HG02852 (cell line): ENCODE data around the gene YBX1.

Source experiments
- ATAC-seq: cut with Tn5 transposase; IDR thresholded peaks from one replicate; pipeline ENCODE4 v1.9.1; 2021; ENCODE audit warnings: mild to moderate bottlenecking, moderate library complexity; ENCODE audit not compliant: unreplicated experiment

The YBX1 gene

DNA sequence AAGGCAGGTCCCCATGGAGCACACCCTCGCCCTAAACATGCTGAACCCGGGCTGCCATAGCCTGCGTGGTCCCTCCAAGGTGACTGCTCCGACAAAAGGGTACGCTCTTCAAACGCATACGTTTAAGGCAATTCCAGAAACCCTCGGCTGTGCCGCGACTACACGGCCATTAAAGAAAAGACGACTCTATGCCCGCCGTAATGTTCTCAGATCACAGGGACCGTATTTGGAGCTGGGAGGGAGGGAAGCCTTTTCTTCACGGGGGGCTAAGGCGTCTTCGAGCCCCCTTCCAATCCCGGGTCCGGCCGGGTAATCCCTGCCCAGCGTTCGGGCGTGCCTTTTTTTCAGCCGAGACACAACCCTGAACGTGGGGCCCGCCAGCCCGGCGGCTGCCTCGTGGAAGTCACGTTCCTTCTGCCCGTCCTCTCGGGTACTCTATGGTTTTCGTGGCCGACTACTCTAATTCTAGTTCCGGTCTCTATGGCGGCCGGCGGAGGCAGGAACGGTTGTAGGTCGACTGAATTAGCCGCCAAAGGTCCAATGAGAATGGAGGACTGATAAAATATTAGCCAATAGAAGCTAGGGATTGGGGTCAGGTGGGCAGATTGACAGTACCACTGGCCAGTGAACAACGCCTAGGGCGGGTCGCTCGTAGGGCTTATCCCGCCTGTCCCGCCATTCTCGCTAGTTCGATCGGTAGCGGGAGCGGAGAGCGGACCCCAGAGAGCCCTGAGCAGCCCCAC is at the start of gene YBX1:
Gene YBX1 (plus strand): TSS at position 678 of the 743 bp plus-strand sequence. CDS start 148 bp downstream, outside the sequence.
- ATAC-seq: peak; percentile 88

DNA sequence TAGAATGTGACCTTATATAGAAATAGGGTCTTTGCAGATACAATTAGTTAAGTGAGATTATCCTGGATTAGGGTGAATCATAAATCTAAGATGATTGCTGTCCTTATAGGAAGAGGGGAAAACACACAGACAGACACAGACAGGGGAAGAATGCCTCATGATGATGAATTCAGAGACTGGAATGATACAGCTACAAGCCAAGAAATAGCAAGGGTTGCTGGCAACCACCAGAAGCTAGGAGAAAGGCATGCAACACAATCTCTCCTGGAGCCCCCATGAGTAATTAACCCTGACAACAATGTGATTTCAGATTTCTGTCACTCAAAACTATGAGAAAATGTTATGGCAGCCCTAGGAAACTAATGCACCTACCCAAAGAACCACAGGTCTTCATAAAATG is 43.1 kb upstream of the YBX1 start:
- no peak for ATAC-seq

DNA sequence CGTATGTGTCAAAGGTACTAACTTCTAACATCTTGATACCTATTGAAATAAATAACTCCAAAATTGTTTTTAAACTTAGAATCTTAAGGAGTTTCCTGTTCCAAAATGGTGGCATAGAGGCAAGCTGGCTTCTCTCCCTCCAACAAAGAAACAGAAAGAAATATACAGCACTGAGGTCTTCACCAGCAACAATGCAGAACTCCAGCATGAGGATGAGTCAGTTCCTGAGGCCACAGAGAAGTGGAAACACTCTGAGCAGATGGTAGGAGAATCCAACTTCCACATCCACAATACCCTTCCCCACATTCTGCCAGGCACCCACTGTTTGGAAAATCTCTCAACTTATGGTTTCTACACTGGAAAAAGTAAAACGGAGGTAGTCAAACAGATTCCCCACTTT is 36.2 kb upstream of the YBX1 start:
- ATAC-seq: no peak

DNA sequence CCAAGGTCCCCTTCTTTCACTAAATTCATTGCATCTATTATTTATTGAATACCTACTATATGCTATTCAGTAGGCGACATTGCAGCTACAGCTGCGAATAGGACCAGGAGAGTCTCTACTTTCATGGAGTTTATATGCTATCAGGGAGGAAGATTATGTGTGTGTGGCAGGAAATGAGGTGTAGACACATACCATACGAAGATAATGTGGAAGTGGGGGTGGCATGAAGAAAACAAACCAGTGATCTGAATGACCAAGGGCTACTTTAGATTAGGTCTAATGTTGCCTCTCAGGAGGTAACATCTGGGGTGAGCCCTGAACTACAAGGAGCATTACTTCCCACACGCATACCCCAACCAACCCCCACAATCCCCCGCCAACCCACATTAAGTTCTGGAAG is 25.0 kb upstream of the YBX1 start:
- no peak for ATAC-seq

DNA sequence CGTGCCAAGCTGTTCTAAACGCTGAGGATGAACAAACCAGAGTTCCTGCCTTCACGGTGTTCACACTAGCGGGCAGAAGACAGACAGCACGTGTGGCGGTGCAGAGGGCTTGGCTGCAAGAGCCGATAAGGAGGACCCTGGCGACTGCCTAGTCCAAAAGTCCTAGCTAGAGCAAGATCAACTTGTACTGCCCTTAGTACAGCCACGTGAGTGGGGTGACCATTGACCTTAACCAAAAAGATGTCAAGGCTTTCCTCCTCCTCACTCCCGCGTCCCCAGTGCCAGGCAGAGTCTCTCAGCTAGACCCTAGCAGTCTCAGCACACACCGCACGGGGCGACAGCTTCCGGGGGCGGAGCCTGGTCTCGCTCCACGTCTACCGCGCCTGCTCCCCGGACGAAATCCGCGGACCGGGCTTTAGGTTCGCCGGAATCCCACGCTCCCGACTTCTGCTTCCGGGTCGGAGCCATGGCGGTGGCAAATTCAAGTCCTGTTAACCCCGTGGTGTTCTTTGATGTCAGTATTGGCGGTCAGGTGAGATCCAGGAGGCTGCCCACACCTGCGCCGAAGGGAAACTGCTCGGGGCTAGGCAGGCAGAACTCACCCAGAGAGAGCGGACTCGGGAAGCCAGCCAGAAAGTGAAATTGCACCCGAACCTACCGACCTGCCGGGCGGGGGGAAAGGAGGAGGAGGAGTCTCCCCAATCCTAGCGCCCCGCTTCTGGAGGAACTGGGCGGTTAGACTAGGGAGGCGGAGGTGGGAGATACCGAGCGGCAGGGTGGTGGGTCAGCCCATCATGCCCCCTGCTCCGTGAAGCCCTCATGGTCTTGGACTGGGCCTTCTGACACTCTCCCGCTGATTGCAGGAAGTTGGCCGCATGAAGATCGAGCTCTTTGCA is 24.0 kb upstream of the YBX1 start, which contains the start of gene PPIH:
Gene PPIH (plus strand): TSS at position 443 of the 896 bp plus-strand sequence. CDS start 24 bp downstream, at position 467.
- peak; percentile 92 for ATAC-seq

DNA sequence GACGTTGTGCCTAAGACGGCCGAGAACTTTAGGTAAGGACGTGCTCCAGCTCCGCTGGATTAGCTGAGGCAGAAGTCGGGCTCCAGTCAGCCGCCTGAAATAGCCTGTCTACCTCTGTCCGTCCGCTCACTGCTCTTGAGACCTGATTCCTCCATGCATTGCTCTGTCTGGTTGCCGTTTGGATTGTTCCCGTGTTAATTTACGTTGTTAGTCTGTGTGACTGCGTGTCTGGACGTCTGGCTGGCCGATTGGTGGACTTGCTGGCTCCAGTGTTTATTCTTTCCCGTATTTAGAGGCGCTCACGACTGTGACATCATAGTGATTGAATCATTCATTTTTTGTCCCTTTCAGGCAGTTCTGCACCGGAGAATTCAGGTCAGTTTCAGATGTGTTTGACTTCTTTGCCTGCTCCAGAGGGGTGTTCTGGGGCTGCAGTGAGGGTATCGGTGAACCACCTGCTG is 23.3 kb upstream of the YBX1 start:
- ATAC-seq: peak; percentile 4

DNA sequence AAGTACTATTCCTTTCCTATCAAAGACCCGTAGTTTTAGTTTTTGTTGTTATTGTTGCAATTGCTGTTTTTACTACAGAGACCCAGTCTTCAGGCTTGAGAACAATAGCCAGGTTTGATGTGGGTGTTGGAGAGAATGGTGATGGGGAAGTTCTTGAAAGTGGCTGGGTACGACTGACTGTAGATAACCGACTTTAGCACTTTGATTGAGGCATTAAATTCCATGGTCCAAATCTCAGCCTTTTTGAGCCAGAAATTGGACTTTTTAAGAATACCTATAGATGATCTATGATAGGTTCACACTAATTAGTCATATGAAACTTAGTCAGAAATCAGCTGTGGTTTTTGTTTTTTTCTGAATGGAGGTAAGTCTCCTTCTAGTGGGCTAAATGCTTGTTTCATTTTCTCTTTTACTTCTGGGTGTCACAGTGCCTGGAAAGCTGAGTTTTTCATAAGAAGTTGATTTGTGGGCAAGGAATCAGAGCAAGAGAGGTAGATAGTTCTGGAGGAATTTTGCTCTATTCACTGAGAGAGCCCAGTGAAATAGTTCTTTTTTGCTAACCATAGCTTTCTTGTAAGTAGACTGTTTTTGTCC is 21.2 kb upstream of the YBX1 start:
- ATAC-seq: no peak

DNA sequence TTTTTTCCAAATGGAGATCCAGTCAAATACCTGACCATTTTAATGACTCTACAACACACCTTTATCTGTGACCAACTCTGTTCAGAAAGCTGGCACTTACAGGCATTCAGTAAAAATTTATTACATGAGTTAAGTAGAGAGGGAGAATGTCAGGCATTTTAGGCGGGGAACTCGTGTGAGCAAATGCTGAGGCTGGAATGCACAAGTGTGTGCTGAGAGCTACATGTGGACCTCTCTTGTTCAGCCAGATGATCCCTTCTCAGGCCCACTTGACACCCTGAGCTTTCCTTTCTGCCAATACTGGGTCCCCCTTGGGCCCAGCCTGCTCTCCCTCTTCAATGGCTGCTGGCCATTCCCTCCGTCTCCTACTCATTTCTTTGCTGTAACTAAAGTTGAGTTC is 12.3 kb upstream of the YBX1 start:
- no peak for ATAC-seq

DNA sequence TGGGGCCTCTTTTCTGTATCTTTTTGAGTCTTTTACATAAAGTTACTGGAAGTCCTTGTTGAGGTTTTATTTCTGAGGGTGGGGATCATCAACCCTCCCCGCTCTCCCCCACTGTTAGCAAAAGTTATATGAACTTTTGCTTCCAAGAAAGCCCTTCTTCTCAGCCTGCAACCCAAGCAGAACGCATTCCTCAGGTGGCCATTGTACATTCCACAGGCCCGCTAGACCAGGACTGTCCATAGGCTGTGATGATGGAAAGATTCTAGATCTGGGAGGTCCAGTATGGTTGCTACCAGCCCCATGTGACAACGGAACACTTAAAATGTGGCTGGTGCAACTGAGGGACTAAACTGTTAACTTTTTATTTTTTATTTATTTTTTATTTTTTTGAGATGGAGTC is 11.8 kb upstream of the YBX1 start:
- no peak for ATAC-seq

DNA sequence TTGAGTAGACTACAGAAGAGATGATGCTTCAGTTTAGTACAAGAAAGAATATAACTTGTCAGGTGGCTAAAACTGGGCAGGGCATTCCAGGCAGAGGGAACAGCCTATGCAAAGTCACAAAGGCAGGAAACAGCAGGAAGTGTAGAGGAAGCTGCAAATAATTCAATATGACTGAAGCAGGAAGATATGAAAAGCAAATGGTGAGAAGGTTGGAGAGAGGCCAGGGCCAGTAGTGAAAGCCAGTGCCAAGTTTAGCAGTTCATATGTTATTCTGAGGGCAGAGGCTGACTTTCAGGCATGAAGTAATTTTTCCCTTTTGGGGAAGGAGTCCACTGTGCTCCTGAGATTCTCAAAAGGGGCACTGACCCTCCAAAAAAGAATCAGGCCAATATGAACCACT is 8.0 kb upstream of the YBX1 start:
- no peak for ATAC-seq

DNA sequence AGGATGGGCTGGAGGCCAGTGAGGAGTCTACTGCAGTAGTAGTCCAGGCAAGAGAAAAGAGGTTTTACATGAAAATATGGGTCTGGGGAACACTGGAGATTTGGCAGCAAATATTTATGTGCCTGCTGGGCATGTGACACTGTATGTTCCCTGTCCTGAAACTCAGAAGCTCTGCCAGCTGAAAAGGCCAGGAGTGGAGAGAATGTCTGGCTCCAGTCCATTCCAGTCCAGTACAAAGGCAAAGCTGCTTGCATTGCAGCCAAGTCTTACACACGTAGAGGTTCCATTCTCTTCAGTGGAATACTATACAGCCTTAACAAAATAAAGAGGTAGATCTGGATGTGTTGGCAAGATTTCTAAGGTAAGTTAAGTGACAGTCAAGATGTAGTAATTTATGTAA is 7.5 kb upstream of the YBX1 start:
- ATAC-seq: no peak

DNA sequence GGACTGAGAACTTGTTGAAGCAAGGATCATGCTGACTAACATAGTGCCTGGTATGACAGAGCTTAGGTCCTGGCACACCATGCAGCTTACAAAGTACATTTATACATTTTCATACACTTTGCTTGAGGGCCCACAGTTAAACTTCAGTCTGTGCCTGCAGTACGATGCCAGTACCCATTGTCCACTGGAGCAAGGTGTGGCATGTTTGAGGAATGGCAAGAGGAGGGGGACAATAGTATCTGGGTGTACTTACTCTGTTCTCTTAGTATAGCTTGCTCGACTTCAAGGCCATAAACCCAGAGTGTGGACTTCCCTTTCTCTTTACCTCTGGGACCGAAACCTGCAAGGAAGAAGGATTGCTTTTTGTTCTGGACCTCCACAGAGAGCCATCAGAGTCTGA is 6.8 kb upstream of the YBX1 start:
- ATAC-seq: no peak

DNA sequence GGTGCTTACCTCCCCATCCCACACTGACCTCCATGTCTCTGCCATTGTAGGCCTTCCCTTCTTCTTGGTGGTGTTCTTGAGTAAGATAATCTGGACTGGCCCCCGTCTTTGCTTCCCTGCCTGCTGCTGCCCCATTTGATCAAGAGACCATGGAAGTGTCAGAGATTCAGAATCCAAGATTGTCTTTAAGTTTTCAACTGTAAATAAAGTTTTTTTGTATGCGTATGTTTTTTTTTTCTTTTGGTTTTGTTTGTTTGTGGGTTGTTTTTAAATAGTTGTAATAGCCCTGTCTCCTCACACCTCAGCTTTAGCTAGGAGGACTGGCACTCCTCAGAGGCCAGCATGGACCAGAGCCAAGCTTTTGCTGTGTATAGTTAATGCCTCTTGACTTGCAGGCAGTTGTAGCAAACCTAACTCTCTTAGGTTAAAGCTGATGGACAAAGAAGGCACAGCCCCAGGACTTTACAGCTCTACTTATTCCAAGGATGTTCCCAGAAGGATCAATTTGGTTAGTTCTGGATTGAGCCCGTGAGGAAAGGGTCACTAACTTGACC is 5.6 kb upstream of the YBX1 start:
- no peak for ATAC-seq

DNA sequence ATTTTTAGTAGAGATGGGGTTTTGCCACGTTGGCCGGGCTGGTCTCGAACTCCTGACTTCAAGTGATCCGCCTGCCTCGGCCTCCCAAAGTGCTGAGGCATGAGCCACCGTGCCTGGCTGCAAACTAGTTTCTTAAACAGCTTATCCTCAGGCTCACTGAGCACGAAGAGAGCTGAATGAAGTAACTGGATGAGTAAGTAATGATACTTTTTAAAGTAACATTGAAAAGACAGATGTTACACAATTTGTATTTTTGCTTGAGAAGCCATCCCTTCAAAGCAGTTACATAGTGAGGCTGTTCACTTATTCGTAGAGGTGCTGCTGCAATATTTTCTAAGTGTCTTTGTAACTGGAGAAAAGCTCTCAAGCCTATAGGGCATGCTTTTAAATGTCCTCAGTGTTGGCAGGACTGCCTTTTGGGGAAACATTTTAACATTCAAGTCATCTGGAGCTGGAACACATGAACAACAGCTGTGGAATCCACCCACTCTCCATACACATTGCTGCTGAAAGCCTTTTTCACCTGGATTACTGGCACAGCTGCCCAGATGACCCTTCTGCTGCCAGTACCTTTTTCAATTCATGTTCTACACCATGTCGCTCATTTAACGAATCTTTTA is 2.7 kb upstream of the YBX1 start:
- ATAC-seq: no peak

DNA sequence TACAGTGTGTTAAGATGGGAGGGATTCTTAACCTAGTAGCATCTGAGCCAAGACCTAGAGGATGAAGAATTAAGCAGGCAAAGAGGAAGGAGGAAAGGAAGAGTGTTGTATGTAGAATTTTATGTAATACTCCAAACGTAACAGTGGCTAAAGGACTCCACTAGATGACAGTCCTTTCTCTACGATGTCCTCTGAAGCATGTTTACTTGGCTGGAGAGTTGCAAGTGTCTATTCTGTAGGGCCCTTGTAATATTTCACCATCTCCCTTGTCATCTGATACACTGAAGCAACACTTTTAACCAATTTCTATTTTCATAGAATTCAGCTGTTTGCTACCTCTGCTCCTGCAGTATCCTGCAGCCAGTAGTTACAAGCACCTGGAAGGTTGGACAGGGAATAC is 2.2 kb upstream of the YBX1 start:
- no peak for ATAC-seq

DNA sequence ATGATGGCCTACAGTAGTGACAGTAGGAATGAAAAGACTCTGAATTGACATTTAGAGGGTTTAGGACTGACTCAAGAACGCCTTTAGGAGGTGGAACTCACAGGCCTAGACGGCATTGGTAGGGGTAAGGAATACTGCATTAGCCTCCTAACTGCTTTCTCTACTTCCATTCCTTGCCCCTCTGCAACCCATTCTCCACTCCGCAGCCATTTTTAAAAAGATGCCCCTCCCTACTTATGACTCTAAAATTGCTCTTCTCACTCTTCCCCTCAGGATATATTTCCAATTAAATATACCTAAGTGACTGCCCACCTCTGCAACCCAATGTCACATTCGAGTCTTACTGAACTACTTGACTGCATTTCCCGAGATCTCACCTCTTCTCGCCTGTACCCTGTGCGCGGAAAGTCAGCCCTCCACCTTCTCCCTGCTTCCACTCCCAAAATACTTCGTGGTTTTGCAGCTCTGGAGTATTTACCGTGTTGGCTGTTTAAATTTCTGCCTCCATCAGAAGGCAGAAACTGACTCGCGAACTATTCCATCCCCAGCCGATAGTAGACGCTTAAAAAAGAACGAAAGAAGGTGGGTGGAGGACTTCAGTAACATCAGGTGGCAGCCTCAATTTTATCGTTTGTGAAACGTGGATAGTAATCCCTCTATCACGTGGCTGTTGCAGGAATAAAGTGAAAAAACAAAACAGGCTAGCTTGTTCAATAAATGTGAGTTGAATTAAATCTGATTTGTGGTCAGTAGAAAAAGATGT is 1.1 kb upstream of the YBX1 start:
- no peak for ATAC-seq

DNA sequence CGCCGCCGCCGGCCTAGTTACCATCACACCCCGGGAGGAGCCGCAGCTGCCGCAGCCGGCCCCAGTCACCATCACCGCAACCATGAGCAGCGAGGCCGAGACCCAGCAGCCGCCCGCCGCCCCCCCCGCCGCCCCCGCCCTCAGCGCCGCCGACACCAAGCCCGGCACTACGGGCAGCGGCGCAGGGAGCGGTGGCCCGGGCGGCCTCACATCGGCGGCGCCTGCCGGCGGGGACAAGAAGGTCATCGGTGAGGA is 193 bp downstream of the YBX1 start:
- peak; percentile 26 for ATAC-seq

DNA sequence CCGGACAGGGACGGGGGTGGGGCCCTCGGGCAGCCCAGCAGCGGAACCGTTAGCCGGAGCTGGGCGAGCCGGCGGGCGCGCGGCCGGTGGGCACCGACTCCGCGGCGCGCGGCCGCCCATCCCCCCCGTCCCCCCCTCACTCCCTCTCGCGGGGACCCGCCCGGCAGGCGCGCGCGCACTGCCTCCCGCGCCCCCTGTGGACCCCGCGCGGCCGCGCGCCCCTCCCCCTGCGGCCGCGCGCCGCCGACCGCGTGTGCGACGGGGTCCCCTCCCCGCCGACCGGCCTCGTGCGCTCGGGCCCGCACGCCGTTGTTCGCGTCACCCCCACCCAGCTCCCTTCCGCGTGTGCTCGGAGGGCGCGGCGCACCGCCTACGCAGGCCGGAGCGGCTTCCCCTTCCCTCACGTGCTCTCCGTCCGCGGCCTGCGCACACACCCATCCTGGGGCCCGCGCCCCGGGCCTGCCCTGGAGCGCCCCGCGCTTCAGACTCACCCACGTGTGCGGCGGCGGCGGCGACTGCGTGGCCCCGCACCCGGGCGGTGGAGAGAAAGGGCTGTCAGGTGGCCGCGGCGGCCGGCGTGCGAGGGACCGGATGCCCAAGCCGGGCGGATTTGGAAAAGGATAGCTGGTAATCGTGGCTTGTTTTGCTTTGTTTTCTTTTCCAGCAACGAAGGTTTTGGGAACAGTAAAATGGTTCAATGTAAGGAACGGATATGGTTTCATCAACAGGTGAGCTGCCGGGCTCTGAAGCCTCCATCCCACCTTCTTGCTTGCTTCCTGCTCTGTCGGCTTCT is 717 bp downstream of the YBX1 start:
- peak; percentile 49 for ATAC-seq

DNA sequence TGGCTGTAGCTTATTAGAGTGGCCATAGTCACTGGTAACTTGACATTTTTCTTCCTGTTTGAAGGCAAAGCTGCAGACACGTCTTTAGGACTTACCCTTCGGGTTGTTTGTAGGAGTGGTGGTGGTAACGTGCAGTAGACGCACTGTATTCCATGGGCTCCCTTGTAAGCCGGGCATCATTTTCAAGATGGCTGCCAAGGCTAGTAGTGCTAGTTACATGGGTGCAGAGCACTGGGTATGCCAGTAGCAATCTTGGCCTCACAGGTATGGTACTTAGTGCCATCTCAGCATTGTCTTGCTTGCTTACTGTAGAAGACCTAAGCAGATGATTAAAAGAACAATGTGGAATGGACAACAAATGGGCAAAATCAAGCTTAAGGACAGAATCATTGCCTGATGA is 1.9 kb downstream of the YBX1 start:
- ATAC-seq: no peak

DNA sequence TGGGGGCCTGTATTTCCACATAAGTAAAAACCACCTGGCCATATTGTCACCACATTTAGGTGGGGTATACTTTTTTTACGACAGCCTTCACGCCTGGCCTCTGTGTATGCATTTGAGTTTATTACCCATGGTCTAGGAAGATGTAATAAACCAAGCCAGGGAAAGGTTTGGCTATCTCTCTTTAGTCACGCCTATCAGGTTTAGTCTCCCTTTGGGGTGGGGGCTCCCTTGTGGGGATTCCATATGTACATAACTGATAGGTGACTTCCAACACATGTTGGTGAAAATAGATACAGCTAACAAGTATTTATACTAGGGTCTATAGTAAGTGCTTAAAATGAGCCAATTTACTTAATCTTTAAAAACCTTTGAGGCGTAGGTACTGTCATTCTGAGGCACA is 4.2 kb downstream of the YBX1 start:
- no peak for ATAC-seq
